Measurements from ENCODE around the gene TTC39A.

TTC39A gene

GRCh38 chr1:51313961-51314777, 16.2 kb downstream of the TTC39A start:
- Histone ChIP-seq H4K20me1 (ENCODE audit: insufficient read depth, low read length, poor library complexity, severe bottlenecking) (no peaks in the 10 kb centered on the region), H3K4me3 (ENCODE audit: low read length, poor library complexity, severe bottlenecking) (no peak overlapping the region), H3K9me2 (replicated peaks; ENCODE audit: low read depth, low read length) (no peaks in the 10 kb centered on the region), H3K4me1 (ENCODE audit: insufficient read depth, low read length, poor library complexity, severe bottlenecking) (peaks cover 46% of the 10 kb centered on the region), H3K27me3 (ENCODE audit: insufficient read depth, low read length, poor library complexity, severe bottlenecking) (no peaks in the 10 kb centered on the region), H3F3A (ENCODE audit: low read depth) (no peaks in the 10 kb centered on the region), H3K79me2 (ENCODE audit: insufficient read depth, low read length) (no peaks in the 10 kb centered on the region), H3K36me3 (ENCODE audit: insufficient read depth, low read length) (no peaks in the 10 kb centered on the region), H3K9ac (ENCODE audit: low read depth, low read length, poor library complexity, severe bottlenecking) (peak overlapping the region; percentile 43), H3K9me3 (ENCODE audit: insufficient read depth, low read depth, low read length) (no peaks in the 10 kb centered on the region), H3K4me2 (ENCODE audit: low read depth, low read length, poor library complexity, severe bottlenecking) (peak overlapping the region; percentile 45), H2AFZ (ENCODE audit: low read length) (peak overlapping the region; percentile 82)
- TF ChIP-seq CTCF (conservative IDR thresholded peaks at IDR 0.05; ENCODE audit: low read length) (no peak), EZH2phosphoT487 (IDR thresholded peaks at IDR 0.05; ENCODE audit: borderline replicate concordance) (no peak)

- H2AFZ ChIP-seq (ENCODE audit: low read length): 0 out of 2 replicates have a peak overlapping the region, but pooled peaks have one; percentile 36
- H3K4me1 ChIP-seq (ENCODE audit: insufficient read depth, low read length, poor library complexity, severe bottlenecking): peaks cover 46% of the 10 kb centered on the region
- H3K79me2 ChIP-seq (ENCODE audit: insufficient read depth, low read length): no peaks in the 10 kb centered on the region
- H3K9me3 ChIP-seq (ENCODE audit: insufficient read depth, low read depth, low read length): no peaks in the 10 kb centered on the region
- no peaks in the 10 kb centered on the region for H4K20me1 ChIP-seq (ENCODE audit: insufficient read depth, low read length, poor library complexity, severe bottlenecking)
- no peaks in the 10 kb centered on the region for H3K27me3 ChIP-seq (ENCODE audit: insufficient read depth, low read length, poor library complexity, severe bottlenecking)
- no peak overlapping the region for H3K4me2 ChIP-seq (ENCODE audit: low read depth, low read length, poor library complexity, severe bottlenecking)
- no peaks in the 10 kb centered on the region for H3F3A ChIP-seq (ENCODE audit: low read depth)
- peak; percentile 57 for TF ChIP-seq CTCF (conservative IDR thresholded peaks at IDR 0.05; ENCODE audit: low read length)
- no peak for TF ChIP-seq EZH2phosphoT487 (IDR thresholded peaks at IDR 0.05; ENCODE audit: borderline replicate concordance)
- H3K9ac ChIP-seq (ENCODE audit: low read depth, low read length, poor library complexity, severe bottlenecking): peak overlapping the region; percentile 43
- no peak overlapping the region for H3K4me3 ChIP-seq (ENCODE audit: low read length, poor library complexity, severe bottlenecking)
- H3K36me3 ChIP-seq (ENCODE audit: insufficient read depth, low read length): no peaks in the 10 kb centered on the region
- no peaks in the 10 kb centered on the region for H3K9me2 ChIP-seq (replicated peaks; ENCODE audit: low read depth, low read length)
Observed at GRCh38 chr1:51313268-51313852, 17.0 kb downstream of the TTC39A start.

- Histone ChIP-seq H3K9me2 (replicated peaks; ENCODE audit: low read depth, low read length) (no peaks in the 10 kb centered on the region), H2AFZ (ENCODE audit: low read length) (no peak overlapping the region), H3F3A (ENCODE audit: low read depth) (no peaks in the 10 kb centered on the region), H3K4me3 (ENCODE audit: low read length, poor library complexity, severe bottlenecking) (no peak overlapping the region), H3K36me3 (ENCODE audit: insufficient read depth, low read length) (no peaks in the 10 kb centered on the region), H4K20me1 (ENCODE audit: insufficient read depth, low read length, poor library complexity, severe bottlenecking) (no peaks in the 10 kb centered on the region), H3K9ac (ENCODE audit: low read depth, low read length, poor library complexity, severe bottlenecking) (no peak overlapping the region), H3K4me2 (ENCODE audit: low read depth, low read length, poor library complexity, severe bottlenecking) (no peak overlapping the region), H3K27me3 (ENCODE audit: insufficient read depth, low read length, poor library complexity, severe bottlenecking) (no peaks in the 10 kb centered on the region), H3K4me1 (ENCODE audit: insufficient read depth, low read length, poor library complexity, severe bottlenecking) (peaks cover 46% of the 10 kb centered on the region), H3K9me3 (ENCODE audit: insufficient read depth, low read depth, low read length) (no peaks in the 10 kb centered on the region), H3K79me2 (ENCODE audit: insufficient read depth, low read length) (no peaks in the 10 kb centered on the region)
- TF ChIP-seq CTCF (conservative IDR thresholded peaks at IDR 0.05; ENCODE audit: low read length) (no peak), EZH2phosphoT487 (IDR thresholded peaks at IDR 0.05; ENCODE audit: borderline replicate concordance) (no peak)
Observed at GRCh38 chr1:51312718-51313117, 17.6 kb downstream of the TTC39A start.
